GM19351 (cell line): ENCODE data around the gene MLLT10.
A peak's percentile ranks its signal among the peaks of the same experiment; 100 is the strongest.
"Not testable (repeated sequence)": the region's sequence is repeated elsewhere in the genome, so short reads cannot be mapped to it uniquely, and the experiment has no call there.

Experiments used
- ATAC-seq: cut with Tn5 transposase; IDR thresholded peaks from one replicate; pipeline ENCODE4 v1.9.1; 2021; ENCODE audit warnings: mild to moderate bottlenecking, moderate library complexity; ENCODE audit not compliant: unreplicated experiment

MLLT10 gene

GRCh38 chr10:21628645-21629044 is 94.6 kb downstream of the MLLT10 start:
- not testable (repeated sequence) for ATAC-seq

- ATAC-seq, result no peak
Measured at GRCh38 chr10:21634599-21635365, 100.8 kb downstream of the MLLT10 start.

- ATAC-seq, result no peak
Measured at GRCh38 chr10:21637795-21638194, 103.8 kb downstream of the MLLT10 start.

- ATAC-seq, result no peak
Measured at GRCh38 chr10:21638681-21639080, 104.6 kb downstream of the MLLT10 start.

- ATAC-seq, result no peak
Measured at GRCh38 chr10:21648040-21648439, 114.0 kb downstream of the MLLT10 start.

GRCh38 chr10:21649454-21649872 is 115.4 kb downstream of the MLLT10 start:
- no peak for ATAC-seq

GRCh38 chr10:21650353-21650752 is 116.3 kb downstream of the MLLT10 start:
- ATAC-seq, result no peak

- ATAC-seq, result no peak
Measured at GRCh38 chr10:21655236-21655635, 121.2 kb downstream of the MLLT10 start.

GRCh38 chr10:21655687-21656086 is 121.7 kb downstream of the MLLT10 start:
- ATAC-seq, result no peak

GRCh38 chr10:21661087-21661486 is 127.1 kb downstream of the MLLT10 start:
- no peak for ATAC-seq

- no peak for ATAC-seq
Measured at GRCh38 chr10:21661935-21662334, 127.9 kb downstream of the MLLT10 start.

- no peak for ATAC-seq
Measured at GRCh38 chr10:21662635-21663034, 128.6 kb downstream of the MLLT10 start.

- ATAC-seq, result no peak
Measured at GRCh38 chr10:21668831-21669230, 134.8 kb downstream of the MLLT10 start.

- ATAC-seq, result no peak
Measured at GRCh38 chr10:21670391-21670790, 136.4 kb downstream of the MLLT10 start.

GRCh38 chr10:21673668-21674067 is 139.6 kb downstream of the MLLT10 start:
- no peak for ATAC-seq

- peak; percentile 63 for ATAC-seq
Measured at GRCh38 chr10:21675157-21675796, 141.2 kb downstream of the MLLT10 start.

GRCh38 chr10:21677551-21677950 is 143.5 kb downstream of the MLLT10 start:
- no peak for ATAC-seq

- no peak for ATAC-seq
Measured at GRCh38 chr10:21681156-21681555, 147.1 kb downstream of the MLLT10 start.

GRCh38 chr10:21687266-21688008 is 153.4 kb downstream of the MLLT10 start:
- ATAC-seq, result no peak

GRCh38 chr10:21688009-21688332 is 153.9 kb downstream of the MLLT10 start:
- no peak for ATAC-seq

GRCh38 chr10:21688870-21689269 is 154.8 kb downstream of the MLLT10 start:
- ATAC-seq, result no peak

- ATAC-seq, result no peak
Measured at GRCh38 chr10:21689881-21690280, 155.8 kb downstream of the MLLT10 start.
